Stimulated activated naive B cell treated with anti-CD40 and anti-IgM and Interleukin-4, amounts not matched to agents 10 μg/mL and 1 μg/mL and 100 μg/mL, for 72 hours (primary cell): ENCODE results near the gene SPEG.

Source experiments
- ATAC-seq, 2 donors: fragments of 150-1000 bp; cut with Tn5 transposase; replicated peaks; 2 replicates each; pipeline ENCODE4 v1.10.0; 2021; ENCODE audit warnings: moderate library complexity in 1 of 2
- DNase-seq: peaks from one replicate; pipeline ENCODE4 v3.0.0; 2021
- H3K27ac Mint-ChIP-seq: one replicate; pipeline ENCODE4 v1.8.0; 2022; ENCODE audit warnings: mild to moderate bottlenecking, mixed read lengths
- H3K27me3 Mint-ChIP-seq, 2 donors: one replicate each; pipeline ENCODE4 v1.8.0; 2022; ENCODE audit warnings: mixed read lengths in 2 of 2
- H3K36me3 Mint-ChIP-seq, 2 donors: one replicate each; pipeline ENCODE4 v1.8.0; 2022; ENCODE audit warnings: mixed read lengths in 2 of 2, mild to moderate bottlenecking in 1 of 2
- H3K4me1 Mint-ChIP-seq, 2 donors: one replicate each; pipeline ENCODE4 v1.8.0; 2022; ENCODE audit warnings: mixed read lengths in 2 of 2, mild to moderate bottlenecking in 1 of 2
- H3K4me3 Mint-ChIP-seq, 2 donors: one replicate each; pipeline ENCODE4 v1.8.0; 2022; ENCODE audit warnings: mild to moderate bottlenecking in 2 of 2, mixed read lengths in 2 of 2, moderate library complexity in 1 of 2
- H3K9me3 Mint-ChIP-seq, 2 donors: one replicate each; pipeline ENCODE4 v1.8.0; 2022; ENCODE audit warnings: mixed read lengths in 2 of 2, mild to moderate bottlenecking in 1 of 2

SPEG gene

GRCh38 chr2:219462349-219462748 is 27.7 kb downstream of the SPEG start:
- Mint-ChIP-seq H3K9me3 (no peaks in the 10 kb centered on the region), H3K27ac (no peak overlapping the region), H3K4me1 (no peaks in the 10 kb centered on the region), H3K27me3 (peaks cover 14 to 37% of the 10 kb centered on the region in 2 donors), H3K36me3 (no peaks in the 10 kb centered on the region), H3K4me3 (no peak overlapping the region)
- DNase-seq (no peak), ATAC-seq (no peak)

GRCh38 chr2:219464286-219465032 is 29.8 kb downstream of the SPEG start:
- H3K27ac Mint-ChIP-seq = no peak overlapping the region
- DNase-seq = no peak
- no peak overlapping the region for H3K4me3 Mint-ChIP-seq
- no peaks in the 10 kb centered on the region for H3K4me1 Mint-ChIP-seq
- no peak for ATAC-seq
- peaks cover 14 to 31% of the 10 kb centered on the region in 2 donors for H3K27me3 Mint-ChIP-seq
- no peaks in the 10 kb centered on the region for H3K9me3 Mint-ChIP-seq
- H3K36me3 Mint-ChIP-seq = no peaks in the 10 kb centered on the region

GRCh38 chr2:219465659-219466561 is 31.3 kb downstream of the SPEG start:
- H3K4me1 Mint-ChIP-seq = peaks cover 0 to 2% of the 10 kb centered on the region in 2 donors
- no peak overlapping the region for H3K27ac Mint-ChIP-seq

GRCh38 chr2:219466816-219467735 is 32.4 kb downstream of the SPEG start:
- Mint-ChIP-seq H3K27ac (no peak overlapping the region), H3K4me3 (no peak overlapping the region), H3K36me3 (no peaks in the 10 kb centered on the region), H3K27me3 (peaks cover 17 to 30% of the 10 kb centered on the region in 2 donors), H3K4me1 (peaks cover 0 to 2% of the 10 kb centered on the region in 2 donors), H3K9me3 (no peaks in the 10 kb centered on the region)
- ATAC-seq (no peak), DNase-seq (no peak)

More at GRCh38 chr2:219465659-219466561, 31.3 kb downstream of the SPEG start:
- H3K4me3 Mint-ChIP-seq = no peak overlapping the region
- H3K9me3 Mint-ChIP-seq = no peaks in the 10 kb centered on the region
- ATAC-seq (no peak), DNase-seq (no peak)
- peaks cover 16 to 30% of the 10 kb centered on the region in 2 donors for H3K27me3 Mint-ChIP-seq
- H3K36me3 Mint-ChIP-seq = no peaks in the 10 kb centered on the region

GRCh38 chr2:219467736-219468075 is 33.1 kb downstream of the SPEG start:
- peaks cover 0 to 2% of the 10 kb centered on the region in 2 donors for H3K4me1 Mint-ChIP-seq
- no peaks in the 10 kb centered on the region for H3K36me3 Mint-ChIP-seq

GRCh38 chr2:219468410-219469185 is 34.0 kb downstream of the SPEG start:
- peaks cover 18 to 40% of the 10 kb centered on the region in 2 donors for H3K27me3 Mint-ChIP-seq

More at GRCh38 chr2:219467736-219468075, 33.1 kb downstream of the SPEG start:
- DNase-seq (no peak), ATAC-seq (no peak)
- H3K27ac Mint-ChIP-seq = no peak overlapping the region
- H3K4me3 Mint-ChIP-seq = no peak overlapping the region
- H3K9me3 Mint-ChIP-seq = no peaks in the 10 kb centered on the region
- peaks cover 12 to 31% of the 10 kb centered on the region in 2 donors for H3K27me3 Mint-ChIP-seq

GRCh38 chr2:219469186-219469724 is 34.6 kb downstream of the SPEG start:
- no peaks in the 10 kb centered on the region for H3K36me3 Mint-ChIP-seq
- no peak overlapping the region for H3K27ac Mint-ChIP-seq
- no peaks in the 10 kb centered on the region for H3K9me3 Mint-ChIP-seq
- H3K4me1 Mint-ChIP-seq = peaks cover 0 to 2% of the 10 kb centered on the region in 2 donors
- no peak overlapping the region for H3K4me3 Mint-ChIP-seq
- ATAC-seq = no peak
- H3K27me3 Mint-ChIP-seq = peaks cover 21 to 45% of the 10 kb centered on the region in 2 donors
- no peak for DNase-seq

More at GRCh38 chr2:219468410-219469185, 34.0 kb downstream of the SPEG start:
- no peak for ATAC-seq
- H3K4me1 Mint-ChIP-seq = peaks cover 0 to 2% of the 10 kb centered on the region in 2 donors
- H3K36me3 Mint-ChIP-seq = no peaks in the 10 kb centered on the region
- H3K27ac Mint-ChIP-seq = no peak overlapping the region
- no peak for DNase-seq
- H3K4me3 Mint-ChIP-seq = no peak overlapping the region
- no peaks in the 10 kb centered on the region for H3K9me3 Mint-ChIP-seq

GRCh38 chr2:219470429-219470828 is 35.8 kb downstream of the SPEG start:
- Mint-ChIP-seq H3K27me3 (peaks cover 24 to 49% of the 10 kb centered on the region in 2 donors), H3K27ac (no peak overlapping the region), H3K4me3 (no peak overlapping the region), H3K36me3 (no peaks in the 10 kb centered on the region), H3K9me3 (no peaks in the 10 kb centered on the region), H3K4me1 (peaks cover 0 to 2% of the 10 kb centered on the region in 2 donors)
- ATAC-seq = no peak
- DNase-seq = no peak

GRCh38 chr2:219471476-219472371 is 37.1 kb downstream of the SPEG start:
- Mint-ChIP-seq H3K27me3 (peaks cover 33 to 61% of the 10 kb centered on the region in 2 donors), H3K27ac (no peak overlapping the region), H3K4me1 (peaks cover 6% of the 10 kb centered on the region in 2 donors), H3K36me3 (no peaks in the 10 kb centered on the region), H3K4me3 (no peak overlapping the region), H3K9me3 (no peaks in the 10 kb centered on the region)
- DNase-seq (no peak), ATAC-seq (no peak)

GRCh38 chr2:219472629-219473187 is 38.1 kb downstream of the SPEG start:
- no peak overlapping the region for H3K4me3 Mint-ChIP-seq
- ATAC-seq (no peak), DNase-seq (no peak)
- H3K4me1 Mint-ChIP-seq = peaks cover 6% of the 10 kb centered on the region in 2 donors
- H3K27ac Mint-ChIP-seq = no peak overlapping the region
- peaks cover 43 to 66% of the 10 kb centered on the region in 2 donors for H3K27me3 Mint-ChIP-seq
- H3K9me3 Mint-ChIP-seq = no peaks in the 10 kb centered on the region
- no peaks in the 10 kb centered on the region for H3K36me3 Mint-ChIP-seq

- H3K27me3 Mint-ChIP-seq = peaks cover 43 to 67% of the 10 kb centered on the region in 2 donors
- H3K27ac Mint-ChIP-seq = no peak overlapping the region
- H3K36me3 Mint-ChIP-seq = no peaks in the 10 kb centered on the region
- H3K4me3 Mint-ChIP-seq = no peak overlapping the region
- H3K4me1 Mint-ChIP-seq = peaks cover 6% of the 10 kb centered on the region in 2 donors
- no peak for DNase-seq
- no peaks in the 10 kb centered on the region for H3K9me3 Mint-ChIP-seq
- ATAC-seq = no peak
These were observed 38.9 kb downstream of the SPEG start for GRCh38 chr2:219473511-219473910.
